ENCODE results near the gene PJVK. TPM values are rescaled to one million over a fixed set of nuclear protein-coding genes. Genes with fewer than 3 reads are reported as not detected.
"Not testable (repeated sequence)": the region's sequence is repeated elsewhere in the genome, so short reads cannot be mapped to it uniquely, and the experiment has no call there.

Gene PJVK
- total and polyA plus RNA-seq, 9 of the 15 experiments (the other 6 are each of a cell fraction or from before 2014, with no cell fraction given), result 0.11 to 1.5 (median 0.73) TPM

- WGBS (ENCODE audit: insufficient coverage, low coverage, missing lambda C conversion rate), result 63% methylated on average over 3 of the region's 3 CpGs
- Histone ChIP-seq H3K36me3 (ENCODE audit: control insufficient read depth, insufficient read depth, low read length) (peaks cover 8% of the 10 kb centered on the region; the same call in 1 of the 3 replicates), H3K4me1 (replicated peaks in 1 of 2; ENCODE audit: control insufficient read depth in 2 of 2, insufficient read depth in 2 of 2, low read length in 2 of 2) (no peaks in the 10 kb centered on the region), H3K27ac (ENCODE audit: extremely low read depth, low read depth, low read length) (no peak overlapping the region), H3K9ac (ENCODE audit: insufficient read depth in 1 of 2, low read depth in 2 of 2, low read length in 2 of 2) (no peak overlapping the region), H3K9me3 (replicated peaks; ENCODE audit: control insufficient read depth, insufficient read depth, low read depth, low read length) (no peaks in the 10 kb centered on the region), H3K79me2 (ENCODE audit: control insufficient read depth, insufficient read depth, low read length) (no peaks in the 10 kb centered on the region), H2AFZ (ENCODE audit: low read depth, low read length) (no peak overlapping the region), H3K27me3 (ENCODE audit: control insufficient read depth in 2 of 2, insufficient read depth in 2 of 2, low read length in 2 of 2) (no peaks in the 10 kb centered on the region), H4K20me1 (replicated peaks; ENCODE audit: control insufficient read depth, insufficient read depth, low read length) (no peaks in the 10 kb centered on the region), H3K4me2 (ENCODE audit: insufficient read depth, low read length) (no peak overlapping the region), H3K9me1 (ENCODE audit: control insufficient read depth, insufficient read depth, low read length) (no peaks in the 10 kb centered on the region), H3K4me3 (no peak overlapping the region)
- intact Hi-C loops (cut with micrococcal nuclease), result no loop called here
- in situ Hi-C loops (cut with MboI), result no loop called here
- BruUV-seq (replicated peaks), result no TSS peak
- FAIRE-seq (no peak), DNase-seq (ENCODE audit: extremely low read depth in 1 of 4, low spot score in 3 of 4) (no peak), ATAC-seq (no peak)
- no peak for TF ChIP-seq CEBPZ (IDR thresholded peaks at IDR 0.05; ENCODE audit: borderline replicate concordance, low read depth, low read length)
- no peak for TF ChIP-seq ZNF431 (CRISPR knock-in tag; IDR thresholded peaks at IDR 0.05)
- no peak for TF ChIP-seq ZNF174 (CRISPR knock-in tag; IDR thresholded peaks at IDR 0.05)
- no peak for TF ChIP-seq CREB3L1 (IDR thresholded peaks at IDR 0.05; ENCODE audit: borderline replicate concordance, low read depth)
- no peak for TF ChIP-seq GATA2 (CRISPR knock-in tag; IDR thresholded peaks at IDR 0.05)
- TF ChIP-seq PTTG1 (tag; IDR thresholded peaks at IDR 0.05; ENCODE audit: low read depth), result no peak
- no peak for TF ChIP-seq ZBTB33 (CRISPR knock-in tag; IDR thresholded peaks at IDR 0.05)
- ChIA-PET CTCF (ENCODE audit: low intra/inter-chr PET ratio) (no interaction called here), POLR2A (no interaction called here)
Measured at GRCh38 chr2:178422097-178422496, 29.1 kb upstream of the PJVK start.

DNA sequence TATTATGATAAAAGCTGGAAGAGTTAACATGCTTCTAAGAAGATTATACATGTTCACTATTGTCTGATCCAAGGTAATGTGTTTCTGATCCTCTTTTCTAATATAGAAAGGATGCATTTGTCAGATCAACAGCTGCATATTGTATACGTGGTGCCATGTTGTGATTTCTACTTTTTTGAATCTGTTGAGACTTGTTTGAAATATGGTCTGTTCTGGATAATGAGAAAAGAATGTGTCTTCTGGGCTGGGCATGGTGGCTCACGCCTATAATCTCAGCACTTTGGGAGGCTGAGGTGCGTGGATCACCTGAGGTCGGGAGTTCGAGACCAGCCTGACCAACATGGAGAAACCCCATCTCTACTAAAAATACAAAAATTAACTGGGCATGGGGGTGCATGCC is 27.4 kb upstream of the PJVK start:
- Histone ChIP-seq H3K36me3 (ENCODE audit: control insufficient read depth, insufficient read depth, low read length) (peaks cover 13% of the 10 kb centered on the region; the same call in 1 of the 3 replicates), H3K4me1 (replicated peaks in 1 of 2; ENCODE audit: control insufficient read depth in 2 of 2, insufficient read depth in 2 of 2, low read length in 2 of 2) (peaks cover 11 to 13% of the 10 kb centered on the region in 2 experiments)
- H3K9ac ChIP-seq (ENCODE audit: insufficient read depth in 1 of 2, low read depth in 2 of 2, low read length in 2 of 2); H3K9me1 ChIP-seq (ENCODE audit: control insufficient read depth, insufficient read depth, low read length); H3K4me3 ChIP-seq; H3K4me2 ChIP-seq (ENCODE audit: insufficient read depth, low read length); in situ Hi-C loops (cut with MboI); ATAC-seq; H3K27ac ChIP-seq (ENCODE audit: extremely low read depth, low read depth, low read length); H4K20me1 ChIP-seq (replicated peaks; ENCODE audit: control insufficient read depth, insufficient read depth, low read length); H3K79me2 ChIP-seq (ENCODE audit: control insufficient read depth, insufficient read depth, low read length); intact Hi-C loops (cut with micrococcal nuclease); H3K9me3 ChIP-seq (replicated peaks; ENCODE audit: control insufficient read depth, insufficient read depth, low read depth, low read length); H3K27me3 ChIP-seq (ENCODE audit: control insufficient read depth in 2 of 2, insufficient read depth in 2 of 2, low read length in 2 of 2); DNase-seq (ENCODE audit: extremely low read depth in 1 of 4, low spot score in 3 of 4); CTCF ChIA-PET (ENCODE audit: low intra/inter-chr PET ratio); FAIRE-seq; H2AFZ ChIP-seq (ENCODE audit: low read depth, low read length); BruUV-seq (replicated peaks): not testable (repeated sequence)
- 78% methylated on average over 5 of the region's 5 CpGs for WGBS (ENCODE audit: insufficient coverage, low coverage, missing lambda C conversion rate)
- POLR2A ChIA-PET, result interaction anchor here (0.6 to 1.2 kb wide), 2 partner anchors 8 to 357 kb away, joined by 3 to 5 read pairs; no protein-coding TSS in a partner anchor

Measured in K562 (cell line).